Endothelial cell of umbilical vein (primary cell): ENCODE results near the gene DDR2. TPM values are rescaled to one million over a fixed set of nuclear protein-coding genes. Genes with fewer than 3 reads are reported as not detected.

ENCODE experiments used
- BruUV-seq: library from RNA; stranded (reverse); fragments of 400-500 nt; replicated peaks from 2 replicates; lab custom pipeline; 2021; lab: Mats Ljungman, UMichigan
- CTCF ChIA-PET: fragments of 300-600, 350-600 bp; sonication (Branson Sonifier 250); formaldehyde crosslinking; loops from one replicate; lab custom pipeline; 2021; ENCODE audit warnings: antibody characterized with exemption, inconsistent platforms; lab: Charles Lee
- POLR2A ChIA-PET: fragments of 300-600, 350-600 bp; sonication (Branson Sonifier 250); formaldehyde crosslinking; loops from one replicate; lab custom pipeline; 2021; ENCODE audit warnings: antibody characterized with exemption, inconsistent platforms; lab: Charles Lee
- DNase-seq: peaks from one replicate; pipeline ENCODE4 v3.0.0-alpha.2; 2011; ENCODE audit warnings: low read depth, low spot score
- FAIRE-seq: peaks from 2 replicates; lab custom pipeline; 2011; peaks lifted over from hg19 to GRCh38; lab: Jason Lieb, UNC
- H2AFZ ChIP-seq: 2 replicates; pipeline ENCODE4 v1.6.0; 2012; ENCODE audit warnings: low read depth, low read length, control low read depth, inconsistent platforms
- H3K27ac ChIP-seq: 2 replicates; pipeline ENCODE4 v1.5.1; 2011; ENCODE audit warnings: low read depth, mild to moderate bottlenecking, control low read depth, low read length, moderate library complexity; ENCODE audit not compliant: insufficient read depth
- H3K27me3 ChIP-seq, 2 experiments: 2 replicates each; pipeline versions ENCODE4 v1.6.0 to v1.6.1; 2011; ENCODE audit warnings: low read length in 2 of 2, mixed read lengths in 1 of 2; ENCODE audit not compliant: control insufficient read depth in 2 of 2, insufficient read depth in 2 of 2
- H3K36me3 ChIP-seq, 2 experiments: 2 replicates in 1 of 2; 3 replicates in 1 of 2; pipeline ENCODE4 v1.5.1; 2011; ENCODE audit warnings: low read length in 2 of 2, mild to moderate bottlenecking in 1 of 2, moderate library complexity in 1 of 2; ENCODE audit not compliant: control insufficient read depth in 2 of 2, insufficient read depth in 2 of 2; ENCODE audit errors: extremely low read depth in 1 of 2
- H3K4me1 ChIP-seq: 3 replicates; pipeline ENCODE4 v1.5.1; 2011; ENCODE audit warnings: mild to moderate bottlenecking, low read length; ENCODE audit not compliant: control insufficient read depth, insufficient read depth; ENCODE audit errors: extremely low read depth
- H3K4me2 ChIP-seq: 2 replicates; pipeline ENCODE4 v1.6.1; 2011; ENCODE audit warnings: low read length, control low read depth, mixed read lengths; ENCODE audit not compliant: insufficient read depth
- H3K4me3 ChIP-seq, 3 experiments: fragments of 200-600 bp in 1 of 3; sonication (generic), shearing (Covaris generic) in 1 of 3; replicated peaks in 1 of 3; 2 replicates each; pipeline ENCODE4 v1.5.1; 2011 to 2016; ENCODE audit warnings: control low read depth in 3 of 3, low read length in 3 of 3, mild to moderate bottlenecking in 2 of 3, inconsistent platforms in 1 of 3, low read depth in 1 of 3, moderate library complexity in 1 of 3; ENCODE audit not compliant: insufficient read depth in 1 of 3
- H3K79me2 ChIP-seq: 2 replicates; pipeline ENCODE4 v1.6.0; 2012; ENCODE audit warnings: low read length, inconsistent platforms; ENCODE audit not compliant: control insufficient read depth, insufficient read depth
- H3K9ac ChIP-seq: replicated peaks from 2 replicates; pipeline ENCODE3; 2011; ENCODE audit warnings: low read length, control low read depth; ENCODE audit not compliant: insufficient read depth; ENCODE audit errors: extremely low read depth
- H3K9me1 ChIP-seq: replicated peaks from 3 replicates; pipeline ENCODE4 v1.6.0; 2011; ENCODE audit warnings: mild to moderate bottlenecking, low read length; ENCODE audit not compliant: control insufficient read depth, insufficient read depth; ENCODE audit errors: extremely low read depth
- H3K9me3 ChIP-seq: replicated peaks from 2 replicates; pipeline ENCODE4 v1.5.1; 2012; ENCODE audit warnings: low read length, inconsistent platforms; ENCODE audit not compliant: control insufficient read depth, insufficient read depth
- H4K20me1 ChIP-seq: replicated peaks from 2 replicates; pipeline ENCODE3; 2011; ENCODE audit warnings: mild to moderate bottlenecking, low read length; ENCODE audit not compliant: control insufficient read depth, insufficient read depth; ENCODE audit errors: extremely low read depth
- FOS ChIP-seq: IDR thresholded peaks from 2 replicates; pipeline ENCODE4 v1.6.1; 2011; ENCODE audit warnings: mild to moderate bottlenecking, low read length, moderate library complexity, borderline replicate concordance; ENCODE audit not compliant: insufficient read depth
- MYC ChIP-seq: IDR thresholded peaks from one replicate; pipeline ENCODE4 v1.6.1; 2011; ENCODE audit warnings: mild to moderate bottlenecking, low read depth, low read length
- POLR2AphosphoS5 ChIP-seq: IDR thresholded peaks from 2 replicates; pipeline ENCODE4 v1.6.1; 2012; ENCODE audit warnings: low read depth, mild to moderate bottlenecking, control low read depth, low read length, moderate library complexity; ENCODE audit not compliant: insufficient read depth
- dilution Hi-C: fragments of 300-500 bp; cut with MboI; formaldehyde crosslinking; loops from one replicate; pipeline ENCODE4 v1.15.0; 2019; ENCODE audit warnings: low sequenced_read_pairs; ENCODE audit not compliant: extremely low pct_ligation_motif_present
- intact Hi-C: fragments of 100-400 bp; cut with micrococcal nuclease; formaldehyde crosslinking; loops from one replicate; pipeline ENCODE4 v1.10.0; 2022
- polyA plus RNA-seq, 4 experiments: library from polyadenylated mRNA; depleted of rRNA in 3 of 4; stranded (reverse) in 3 of 4; unstranded in 1 of 4; fragments of >200 nt; gene quantifications; 2 replicates each; pipeline versions ENCODE4 v1.2.1 to v1.2.3, GENCODE V29; 2011 to 2012; ENCODE audit warnings: missing spikeins in 1 of 4
- total RNA-seq: library from RNA; stranded (reverse); gene quantifications from 2 replicates; pipeline ENCODE4 v1.2.3, GENCODE V29; 2021

DDR2 gene
- total and polyA plus RNA-seq, 2 donors (not counting 3 experiments of a cell fraction or from before 2014, with no cell fraction given) = 27.8 to 30.8 TPM

- Histone ChIP-seq H3K27ac (no peak overlapping the region), H3K4me1 (peaks cover 61% of the 10 kb centered on the region), H3K4me3 (no peak overlapping the region), H3K4me2 (no peak overlapping the region), H3K9me3 (no peaks in the 10 kb centered on the region), H3K9me1 (no peaks in the 10 kb centered on the region), H2AFZ (no peak overlapping the region), H3K79me2 (peaks cover 11% of the 10 kb centered on the region), H3K9ac (no peak overlapping the region), H3K36me3 (no peaks in the 10 kb centered on the region), H4K20me1 (no peaks in the 10 kb centered on the region), H3K27me3 (no peaks in the 10 kb centered on the region)
- dilution Hi-C loops = no loop called here
- DNase-seq (no peak), FAIRE-seq (no peak)
- TF ChIP-seq MYC = no peak
- ChIA-PET POLR2A (interaction anchor here (0.7 kb wide), 1 partner anchor 17 kb away, joined by 3 read pairs; no protein-coding TSS in a partner anchor), CTCF (interaction anchor here (0.8 to 1.4 kb wide), 3 partner anchors 10 to 60 kb away, joined by 3 to 5 read pairs (median 4); no protein-coding TSS in a partner anchor)
- intact Hi-C loops = no loop called here
- BruUV-seq = no TSS peak
Measured at GRCh38 chr1:162672622-162673260, 40.5 kb downstream of the DDR2 start.

GRCh38 chr1:162674034-162674608 is 41.9 kb downstream of the DDR2 start:
- H3K4me3 ChIP-seq = no peak overlapping the region
- POLR2A ChIA-PET = no interaction called here
- H3K4me2 ChIP-seq = no peak overlapping the region
- TF ChIP-seq POLR2AphosphoS5 = no peak
- peak; percentile 22 for TF ChIP-seq FOS
- intact Hi-C loops = no loop called here
- H3K9ac ChIP-seq = no peak overlapping the region
- H3K9me1 ChIP-seq = no peaks in the 10 kb centered on the region
- CTCF ChIA-PET = interaction anchor here (1.2 to 1.4 kb wide), 2 partner anchors 61 to 126 kb away, joined by 3 to 5 read pairs; no protein-coding TSS in a partner anchor
- BruUV-seq = no TSS peak
- DNase-seq (no peak), FAIRE-seq (no peak)
- H3K27me3 ChIP-seq = no peaks in the 10 kb centered on the region
- H4K20me1 ChIP-seq = no peaks in the 10 kb centered on the region
- H3K9me3 ChIP-seq = no peaks in the 10 kb centered on the region
- no peak overlapping the region for H2AFZ ChIP-seq
- H3K79me2 ChIP-seq = peaks cover 14% of the 10 kb centered on the region
- H3K36me3 ChIP-seq = no peaks in the 10 kb centered on the region
- dilution Hi-C loops = no loop called here
- H3K27ac ChIP-seq = no peak overlapping the region
- H3K4me1 ChIP-seq = peaks cover 72% of the 10 kb centered on the region
